HCEC 1CT (cell line): ENCODE results near the gene PYGO2.
"Not testable (repeated sequence)": the region's sequence is repeated elsewhere in the genome, so short reads cannot be mapped to it uniquely, and the experiment has no call there.

Experiments used
- DNase-seq: peaks from one replicate; pipeline ENCODE4 v3.0.0-alpha.2; 2017

PYGO2 gene

DNA sequence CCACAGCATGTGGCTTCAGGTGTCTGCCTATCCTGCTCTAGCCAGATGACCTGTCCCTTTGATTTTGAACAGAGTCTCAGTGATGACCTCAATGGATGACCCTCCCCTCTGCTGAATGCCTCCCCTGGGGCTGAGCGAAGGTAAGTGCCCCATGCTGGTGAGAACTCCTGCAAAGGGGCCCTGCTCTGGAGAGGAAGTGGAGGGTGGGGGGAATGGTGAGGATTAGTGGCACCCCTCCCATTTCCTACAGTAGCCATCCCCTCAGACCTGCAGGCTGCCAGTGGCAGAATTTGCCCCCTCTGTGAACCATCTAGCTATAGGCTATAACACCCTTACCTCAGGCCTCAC, 21.4 kb downstream of the PYGO2 start:
- no peak for DNase-seq

DNA sequence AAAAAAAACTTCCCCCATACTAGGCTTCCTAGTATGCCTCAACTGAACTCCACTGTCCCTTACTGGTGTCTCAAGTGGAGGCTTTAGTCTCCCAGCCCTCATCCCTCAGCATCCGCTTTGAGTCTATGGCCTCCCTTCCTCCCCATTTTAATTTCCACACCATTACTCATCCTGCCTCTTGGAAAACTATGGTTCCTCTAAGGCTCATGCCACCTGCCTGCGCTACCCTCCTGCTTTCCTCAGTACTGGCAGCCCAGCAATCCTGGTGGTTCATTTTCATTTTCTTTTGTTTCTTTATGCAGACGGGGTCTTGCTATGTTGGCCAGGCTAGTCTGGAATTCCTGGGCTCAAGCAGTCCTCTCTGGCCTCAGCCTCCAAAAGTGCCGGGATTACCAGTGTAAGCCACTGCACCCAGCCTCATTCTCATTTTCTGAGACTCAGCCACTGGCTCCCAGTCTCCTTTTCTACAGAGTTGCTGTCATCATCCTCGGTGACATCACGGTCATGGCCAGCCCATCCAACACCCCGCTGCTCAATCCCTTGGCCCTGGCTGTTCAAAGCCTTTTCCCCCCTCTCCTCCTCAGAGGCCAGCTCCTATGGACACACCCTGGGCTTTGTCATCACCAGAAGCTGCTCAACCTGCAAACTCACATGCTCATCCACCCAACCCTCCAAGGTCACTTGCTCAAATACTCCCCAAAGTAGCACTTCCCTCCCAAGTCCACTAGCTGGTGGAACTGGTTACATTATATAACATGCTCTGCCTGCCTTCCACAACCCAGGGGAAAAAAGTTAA, 22.8 kb downstream of the PYGO2 start:
- no peak for DNase-seq

DNA sequence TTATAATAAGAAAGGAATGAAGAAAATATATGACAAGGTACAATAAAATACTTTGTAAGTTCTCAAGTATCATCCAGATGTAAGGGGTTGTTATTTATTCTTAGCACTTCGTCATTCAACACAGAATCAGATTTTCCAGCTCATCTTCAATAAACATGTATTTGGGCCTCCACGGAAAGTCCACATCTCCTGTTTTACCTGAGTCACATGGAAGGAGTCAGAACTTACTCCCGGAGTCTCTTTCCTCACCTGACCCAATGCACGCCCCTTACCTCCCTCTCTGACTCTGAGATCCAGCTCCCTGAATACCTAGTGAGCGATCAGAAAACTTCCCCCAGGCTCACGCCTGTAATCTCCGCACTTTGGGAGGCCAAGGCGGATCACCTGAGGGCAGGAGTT, 23.6 kb downstream of the PYGO2 start:
- no peak for DNase-seq

DNA sequence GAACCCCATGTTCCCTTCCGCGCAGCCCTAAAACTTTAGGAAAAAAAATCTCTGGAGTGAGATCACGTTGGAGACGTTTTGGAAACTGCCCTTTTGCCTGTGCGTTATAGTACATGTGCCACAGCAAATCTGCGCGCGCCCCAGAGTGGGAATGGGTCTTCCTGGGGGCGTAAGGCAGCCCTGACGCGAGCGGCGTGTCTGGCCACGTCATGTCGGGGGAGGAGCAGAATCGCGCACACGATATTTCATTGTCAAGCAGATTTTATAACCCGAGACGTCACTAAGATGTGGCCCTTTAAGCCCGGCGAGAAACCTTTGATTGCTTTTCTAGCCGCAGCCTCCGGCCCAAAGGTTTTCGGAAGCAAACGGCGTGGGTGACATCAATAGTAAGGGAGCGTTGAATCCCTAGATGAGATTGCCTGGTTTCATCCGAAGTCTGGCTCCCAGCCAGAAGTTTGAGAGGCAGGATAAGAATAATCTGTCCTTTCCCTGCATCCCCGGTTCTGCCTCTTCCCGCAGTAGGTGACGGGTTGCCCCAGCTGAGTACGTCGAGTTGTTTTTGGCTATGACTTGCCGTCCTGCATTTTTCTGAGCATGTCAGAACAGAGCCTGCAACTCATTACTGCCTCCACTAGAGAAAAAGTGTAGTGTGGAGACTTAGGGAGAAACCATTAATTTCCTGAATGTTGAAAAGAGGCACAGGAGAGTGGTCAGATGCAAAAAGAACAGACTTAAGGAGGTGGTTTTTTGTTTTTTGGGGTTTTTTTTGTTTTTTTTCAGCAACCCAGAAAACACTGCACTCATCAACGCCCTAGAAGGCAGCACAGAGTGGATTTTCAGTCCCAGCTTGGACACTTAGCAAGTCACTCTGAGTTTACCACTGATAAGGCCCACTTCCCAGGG, 24.2 kb downstream of the PYGO2 start:
- DNase-seq: peak; percentile 95

- DNase-seq: peak; percentile 94
These were observed 25.0 kb downstream of the PYGO2 start, which contains the start of gene PMVK for GRCh38 chr1:154936555-154937084. PMVK (minus strand) TSS chr1:154936719; CDS start chr1:154936685, 34 bp downstream.

- no peak for DNase-seq
These were observed 25.6 kb downstream of the PYGO2 start for GRCh38 chr1:154935749-154936554.

GRCh38 chr1:154934358-154934948, 27.1 kb downstream of the PYGO2 start:
- no peak for DNase-seq

DNA sequence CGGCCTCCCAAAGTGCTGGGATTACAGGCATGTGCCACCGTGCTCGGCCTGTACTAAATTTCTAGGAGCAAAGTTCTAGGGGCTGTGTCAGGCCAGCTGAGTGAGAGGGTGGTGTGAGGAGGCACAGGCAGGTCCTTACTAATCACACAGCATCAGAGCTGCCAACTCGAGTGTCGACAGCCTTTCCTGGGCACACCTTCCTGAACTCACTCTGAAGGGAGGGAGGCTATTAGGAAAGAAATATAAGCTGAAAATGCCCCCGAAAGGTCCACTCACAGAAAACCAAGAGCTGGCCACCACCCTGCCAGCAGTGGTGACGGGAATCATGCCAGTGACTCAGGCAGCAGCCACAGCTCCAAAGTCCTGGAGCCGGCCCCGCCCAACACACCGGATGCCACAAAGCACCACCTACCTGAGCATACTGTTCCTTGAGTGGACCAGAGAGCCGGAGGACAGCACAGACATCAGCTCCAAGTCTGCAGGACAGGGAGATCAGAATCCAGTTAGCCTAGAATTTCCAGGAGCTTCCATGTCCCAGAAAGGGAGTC, 29.6 kb downstream of the PYGO2 start:
- no peak for DNase-seq

- no peak for DNase-seq
These were observed 35.4 kb downstream of the PYGO2 start for GRCh38 chr1:154926201-154926600.

GRCh38 chr1:154925335-154926170, 36.0 kb downstream of the PYGO2 start:
- no peak for DNase-seq

- DNase-seq: no peak
These were observed 37.9 kb downstream of the PYGO2 start for GRCh38 chr1:154923695-154924094.

- no peak for DNase-seq
These were observed 48.3 kb downstream of the PYGO2 start for GRCh38 chr1:154913273-154913672.

DNA sequence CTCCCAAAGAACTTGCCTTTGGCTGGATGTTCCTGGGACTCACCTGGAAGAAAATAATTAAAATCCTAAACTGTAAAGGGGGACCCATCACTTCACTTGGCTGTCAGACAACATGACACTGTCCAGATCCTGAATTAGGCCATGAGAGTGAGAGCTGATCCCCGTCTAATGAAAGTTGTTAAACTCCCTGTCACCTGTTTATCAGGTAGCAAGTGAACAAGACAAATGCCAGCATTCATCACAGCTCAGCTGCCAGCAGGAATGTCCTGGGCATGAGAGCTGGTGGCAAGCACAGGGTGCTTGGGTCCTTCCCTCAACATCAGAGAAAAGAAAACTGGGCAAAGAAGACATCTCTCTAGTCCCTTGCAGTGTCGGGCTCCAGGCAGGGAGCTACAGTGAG, 48.8 kb downstream of the PYGO2 start:
- no peak for DNase-seq

GRCh38 chr1:154911691-154912550, 49.7 kb downstream of the PYGO2 start:
- no peak for DNase-seq

- no peak for DNase-seq
These were observed 50.7 kb downstream of the PYGO2 start for GRCh38 chr1:154910851-154911250.

DNA sequence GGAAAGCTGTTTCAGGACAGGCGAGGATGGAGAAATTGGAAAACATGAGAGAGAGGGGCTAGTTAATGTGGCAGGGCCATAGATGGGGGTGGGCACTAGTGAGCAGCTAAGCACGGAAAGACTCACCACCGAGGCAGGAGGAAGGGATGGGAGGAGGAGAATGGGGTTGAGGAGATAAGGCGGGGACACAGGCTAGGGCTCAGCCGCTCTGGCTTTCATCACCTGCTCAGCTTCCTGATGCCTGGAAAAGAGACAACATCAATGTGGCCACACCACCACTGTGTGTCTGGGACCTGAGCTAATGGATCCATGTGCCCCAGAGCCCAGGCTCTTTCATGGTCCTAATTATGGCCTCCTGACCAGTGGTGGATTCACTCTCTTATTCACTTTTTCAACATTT, 52.6 kb downstream of the PYGO2 start:
- no peak for DNase-seq

DNA sequence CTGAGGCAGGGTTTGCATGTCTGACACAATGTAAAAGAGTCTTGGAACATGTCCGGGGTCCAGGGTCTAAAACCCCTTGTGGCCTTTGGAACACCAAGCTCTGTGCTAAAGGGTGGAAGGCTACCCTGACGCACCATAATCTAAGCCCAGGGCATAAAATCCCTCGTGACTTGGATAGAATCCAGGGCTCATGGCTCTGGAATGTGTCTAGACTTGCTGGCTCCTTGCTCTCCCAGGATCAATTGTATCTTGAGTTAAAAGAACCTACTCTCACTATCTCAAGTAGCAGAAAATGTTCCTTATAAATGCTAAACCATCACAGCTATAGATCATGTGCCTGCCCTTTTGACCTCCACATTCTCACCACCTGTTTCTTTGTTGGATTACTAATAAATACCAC, 53.5 kb downstream of the PYGO2 start:
- DNase-seq: not testable (repeated sequence)
